Stimulated activated naive CD8-positive, alpha-beta T cell treated with anti-CD3 and anti-CD28 coated beads, Interleukin-15, amount 100 ng/mL, for 72 hours (primary cell): Measurements from ENCODE around the gene NUPR1.
"Not testable (repeated sequence)": the region's sequence is repeated elsewhere in the genome, so short reads cannot be mapped to it uniquely, and the experiment has no call there.

Experiments used
- ATAC-seq: fragments of 150-1000 bp; cut with Tn5 transposase; 2 replicates; pipeline ENCODE4 v1.10.0; 2021; ENCODE audit warnings: mild to moderate bottlenecking, moderate library complexity
- DNase-seq, 2 donors: peaks; one replicate each; pipeline ENCODE4 v3.0.0; 2021 to 2022
- H3K27ac Mint-ChIP-seq, 2 donors: one replicate each; pipeline ENCODE4 v1.8.0; 2022; ENCODE audit warnings: mild to moderate bottlenecking in 2 of 2, mixed read lengths in 2 of 2, moderate library complexity in 2 of 2
- H3K27me3 Mint-ChIP-seq: one replicate; pipeline ENCODE4 v1.8.0; 2022; ENCODE audit warnings: mixed read lengths
- H3K4me1 Mint-ChIP-seq: one replicate; pipeline ENCODE4 v1.8.0; 2022; ENCODE audit warnings: mild to moderate bottlenecking, mixed read lengths
- H3K4me3 Mint-ChIP-seq, 2 donors: one replicate each; pipeline ENCODE4 v1.8.0; 2022; ENCODE audit warnings: mild to moderate bottlenecking in 2 of 2, mixed read lengths in 2 of 2, moderate library complexity in 1 of 2
- H3K9me3 Mint-ChIP-seq, 2 donors: one replicate each; pipeline ENCODE4 v1.8.0; 2022; ENCODE audit warnings: mixed read lengths in 2 of 2

The NUPR1 gene

DNA sequence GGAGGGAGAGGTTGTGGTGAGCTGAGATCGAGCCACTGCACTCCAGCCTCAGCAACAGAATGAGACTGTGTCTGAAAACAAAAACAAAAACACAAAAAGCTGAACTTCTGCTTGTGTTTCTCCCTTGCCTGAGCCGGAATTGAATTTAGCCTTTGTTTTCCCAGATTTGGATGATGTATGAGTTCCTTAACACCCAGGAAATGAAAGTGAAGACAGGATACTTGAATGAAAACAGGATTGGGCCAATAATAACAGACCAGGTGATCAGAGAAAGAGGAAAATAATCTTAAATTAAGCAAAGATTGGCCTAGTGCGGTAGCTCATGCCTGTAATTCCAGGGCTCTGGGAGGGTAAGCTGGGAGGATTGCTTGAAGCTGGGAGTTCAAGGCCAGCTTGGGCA lies 1.6 kb upstream of the NUPR1 start:
- ATAC-seq, result no peak
- no peaks in the 10 kb centered on the region for H3K9me3 Mint-ChIP-seq
- H3K27ac Mint-ChIP-seq, result no peak overlapping the region
- no peak for DNase-seq
- H3K4me3 Mint-ChIP-seq, result no peak overlapping the region
- peaks cover 15% of the 10 kb centered on the region for H3K4me1 Mint-ChIP-seq
- H3K27me3 Mint-ChIP-seq, result no peaks in the 10 kb centered on the region

DNA sequence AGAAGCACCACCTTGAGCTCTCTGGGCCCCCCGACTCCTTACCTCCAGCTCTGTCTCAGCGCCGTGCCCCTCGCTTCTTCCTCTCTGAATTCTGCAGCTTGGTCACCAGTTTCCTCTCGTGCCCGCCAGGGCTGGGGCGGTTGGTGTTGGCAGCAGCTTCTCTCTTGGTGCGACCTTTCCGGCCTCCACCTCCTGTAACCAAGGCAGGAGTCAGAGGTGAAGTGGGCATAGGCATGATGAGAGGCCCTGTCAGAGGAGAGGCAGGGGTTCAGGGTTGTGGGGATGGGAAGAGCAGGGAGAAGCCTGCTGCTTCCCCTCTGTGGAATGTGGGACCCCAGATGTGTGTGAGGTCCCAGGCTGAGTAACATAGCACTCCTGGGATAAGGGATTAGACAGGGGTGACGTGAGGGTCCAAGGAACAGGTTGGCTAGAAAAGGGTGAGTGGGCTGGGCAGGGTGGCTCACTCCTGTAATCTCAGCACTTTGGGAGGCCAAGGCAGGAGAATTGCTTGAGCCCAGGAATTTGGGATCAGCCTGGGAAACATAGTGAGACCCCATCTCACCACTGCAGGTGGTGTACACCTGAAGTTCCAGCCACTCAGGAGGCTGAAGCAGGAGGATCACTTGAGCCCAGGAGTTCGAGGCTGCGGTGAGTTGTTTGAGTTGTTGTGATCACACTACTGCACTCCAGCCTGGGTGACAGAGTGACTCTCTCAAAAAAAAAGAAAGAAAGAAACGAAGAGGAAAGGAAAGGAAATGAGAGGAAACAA lies 626 bp downstream of the NUPR1 start:
- no peaks in the 10 kb centered on the region for H3K9me3 Mint-ChIP-seq
- ATAC-seq (no peak), DNase-seq (no peak)
- peaks cover 25% of the 10 kb centered on the region for H3K4me1 Mint-ChIP-seq
- H3K27me3 Mint-ChIP-seq, result no peaks in the 10 kb centered on the region
- no peak overlapping the region for H3K4me3 Mint-ChIP-seq
- H3K27ac Mint-ChIP-seq, result no peak overlapping the region

DNA sequence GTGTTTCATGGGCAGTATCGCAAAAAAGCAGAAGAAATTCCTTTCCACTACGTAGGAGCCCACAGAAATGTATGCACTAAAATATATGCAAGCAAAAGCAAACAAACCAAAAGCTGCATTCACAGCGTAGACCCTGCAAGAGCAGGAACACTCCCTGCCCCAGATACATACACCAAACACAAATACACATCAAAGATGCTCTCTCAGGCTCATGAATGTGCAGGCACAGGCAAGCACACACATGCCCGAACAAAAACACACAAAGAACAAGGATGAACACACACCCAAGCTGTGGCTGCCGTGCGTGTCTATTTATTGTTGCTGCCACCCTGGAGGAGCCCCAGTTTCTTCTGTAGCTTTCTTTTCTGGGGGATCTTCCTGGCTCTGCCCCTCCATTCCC lies 1.7 kb downstream of the NUPR1 start:
- Mint-ChIP-seq H3K4me3 (no peak overlapping the region), H3K9me3 (no peaks in the 10 kb centered on the region), H3K27me3 (no peaks in the 10 kb centered on the region), H3K27ac (no peak overlapping the region), H3K4me1 (peaks cover 17% of the 10 kb centered on the region)
- DNase-seq (no peak), ATAC-seq (no peak)

DNA sequence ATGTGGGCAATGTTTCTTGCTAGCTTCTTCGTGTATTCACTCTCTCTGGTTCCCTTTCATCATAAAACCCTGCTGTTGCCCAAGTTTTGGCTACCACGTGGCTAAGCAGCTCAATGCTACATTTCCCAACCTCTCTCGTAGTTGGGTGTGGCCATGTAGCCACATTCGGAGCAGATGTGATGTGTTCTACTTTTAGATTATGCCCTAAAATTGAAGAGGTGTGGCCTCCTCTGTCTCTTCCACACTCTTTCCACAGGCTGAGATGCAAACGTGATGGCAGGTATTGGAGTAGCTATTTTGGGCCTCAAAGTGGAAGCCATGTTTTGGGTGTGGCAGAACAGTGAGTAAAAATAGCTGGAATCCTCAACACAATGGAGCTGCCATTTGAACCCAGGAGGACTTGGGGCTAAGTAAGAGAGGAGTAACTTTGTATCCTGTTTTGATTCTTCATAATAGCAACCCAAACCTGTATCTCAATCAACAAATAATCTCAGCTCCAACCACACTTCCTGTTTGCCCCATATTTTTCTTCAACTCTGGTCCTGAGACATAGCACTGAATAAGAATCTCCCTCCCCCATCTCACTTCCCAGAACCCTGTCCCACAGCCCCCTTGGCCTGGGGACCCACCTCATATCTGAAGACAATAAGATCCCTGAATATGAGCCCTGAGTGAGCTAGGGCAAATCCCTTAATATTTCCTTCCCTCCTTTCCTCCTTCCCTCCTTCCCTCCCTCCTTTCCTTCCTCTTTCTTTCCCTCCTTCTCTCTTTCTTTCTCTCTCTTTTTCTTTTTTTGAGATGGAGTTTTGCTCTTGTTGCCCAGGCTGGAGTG lies 4.0 kb downstream of the NUPR1 start:
- Mint-ChIP-seq H3K4me1 (peaks cover 17% of the 10 kb centered on the region), H3K4me3 (no peak overlapping the region), H3K9me3 (no peaks in the 10 kb centered on the region), H3K27me3 (no peaks in the 10 kb centered on the region), H3K27ac (peak overlapping the region in 1 of 2 donors; percentile 13)
- DNase-seq (no peak), ATAC-seq (no peak)

DNA sequence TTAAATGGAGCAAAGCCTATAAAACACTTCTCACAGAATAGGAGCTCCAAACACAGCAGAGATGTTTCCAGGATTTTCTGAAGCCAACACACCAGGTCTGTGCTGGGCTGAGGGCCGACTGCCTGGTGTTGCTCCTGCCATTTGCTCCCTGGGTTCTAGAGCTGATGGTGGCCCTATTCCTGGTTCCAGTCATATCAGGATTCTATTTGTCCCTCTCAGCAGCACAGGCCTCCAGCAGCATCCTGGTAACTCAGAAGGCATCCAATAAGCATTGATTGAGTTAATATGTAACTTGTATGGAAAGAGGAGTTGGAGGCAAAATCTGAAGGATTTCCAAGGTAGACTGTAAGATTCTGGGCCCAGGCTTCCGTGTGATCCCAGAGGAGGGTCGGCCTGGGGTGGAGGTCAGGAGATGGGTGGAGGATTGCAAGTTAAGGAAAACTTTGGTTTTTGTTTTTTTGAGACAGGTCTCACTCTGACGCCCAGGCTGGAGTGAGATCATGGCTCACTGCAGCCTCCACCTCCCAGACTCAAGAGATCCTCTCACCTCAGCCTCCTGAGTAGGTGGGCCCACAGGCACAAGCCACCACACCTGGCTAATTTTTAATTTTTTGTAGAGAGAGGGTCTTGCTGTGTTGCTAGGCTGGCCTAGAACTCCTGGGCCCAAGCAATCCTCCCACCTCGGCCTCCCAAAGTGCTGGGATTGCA lies 5.7 kb downstream of the NUPR1 start:
- no peak for ATAC-seq
- no peak overlapping the region for H3K27ac Mint-ChIP-seq

DNA sequence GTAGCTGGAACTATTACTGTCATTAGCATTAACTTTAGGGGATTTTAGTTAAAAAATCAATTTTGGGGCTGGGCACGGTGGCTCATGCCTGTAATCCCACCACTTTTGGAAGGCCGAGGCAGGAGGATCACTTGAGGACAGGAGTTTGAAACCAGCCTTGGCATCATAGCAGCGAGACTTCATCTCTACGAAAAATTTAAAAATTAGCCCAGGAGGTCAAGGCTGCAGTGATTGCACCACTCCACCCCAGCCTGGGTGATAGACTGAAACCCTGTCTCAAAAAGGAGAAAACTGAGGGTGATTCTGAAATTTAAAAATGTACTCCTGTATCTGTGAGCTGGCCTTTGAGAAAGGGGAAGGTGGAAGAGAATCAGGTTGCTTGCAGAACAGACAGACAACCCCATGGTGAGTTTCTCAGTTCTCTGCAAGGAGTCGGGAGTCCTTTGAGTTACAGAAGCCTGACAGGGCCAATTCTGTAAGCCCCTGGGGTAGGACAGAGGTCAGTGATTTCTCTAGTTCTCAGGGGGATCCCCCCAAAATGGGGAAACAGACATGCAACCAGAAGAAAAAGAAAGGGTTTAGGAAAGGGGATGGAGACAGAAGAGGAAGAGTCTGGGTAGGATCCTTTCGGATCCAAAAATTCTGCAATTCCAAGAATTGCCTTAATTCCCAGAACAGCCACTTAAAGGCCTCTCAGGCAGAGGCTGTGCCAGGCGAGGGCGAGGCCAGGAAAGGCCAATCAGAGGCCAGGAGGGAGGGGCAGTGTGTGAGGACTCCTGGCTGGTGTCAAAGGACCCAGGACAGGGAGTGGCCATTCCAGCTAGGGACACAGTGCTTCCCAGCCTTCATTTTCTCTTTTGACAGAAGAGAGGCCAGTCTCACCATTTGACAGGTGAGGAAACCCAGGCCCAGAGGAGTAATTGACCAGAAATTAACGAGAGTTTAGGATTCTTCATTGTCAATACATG lies 6.7 kb downstream of the NUPR1 start:
- no peaks in the 10 kb centered on the region for H3K9me3 Mint-ChIP-seq
- H3K27ac Mint-ChIP-seq, result peak overlapping the region in 1 of 2 donors; percentile 3
- H3K4me3 Mint-ChIP-seq, result no peak overlapping the region

More for the DNA sequence above, 5.7 kb downstream of the NUPR1 start:
- Mint-ChIP-seq H3K4me1 (peaks cover 17% of the 10 kb centered on the region), H3K9me3 (no peaks in the 10 kb centered on the region), H3K4me3 (no peak overlapping the region), H3K27me3 (no peaks in the 10 kb centered on the region)
- DNase-seq, result no peak

DNA sequence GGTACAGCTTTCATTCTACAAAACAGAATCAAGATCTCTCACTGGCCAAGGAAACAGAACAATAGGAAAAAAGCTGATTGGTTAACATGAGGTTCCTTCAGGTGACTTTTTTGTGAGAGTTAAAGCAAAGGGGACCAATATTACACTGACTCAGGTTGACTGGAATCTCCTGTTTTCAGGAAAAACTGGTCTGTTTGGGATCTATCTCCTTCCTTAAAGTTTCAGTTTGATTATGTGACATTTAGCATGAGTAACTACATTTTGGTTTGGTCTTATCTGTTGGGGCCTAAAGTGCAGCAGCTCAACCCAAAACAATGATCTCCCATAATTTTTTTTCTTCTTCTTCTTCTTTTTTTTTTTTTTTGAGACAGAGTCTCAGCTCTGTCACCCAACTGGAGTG lies 9.7 kb downstream of the NUPR1 start:
- DNase-seq, result no peak
- ATAC-seq, result no peak
- H3K4me3 Mint-ChIP-seq, result no peak overlapping the region
- H3K9me3 Mint-ChIP-seq, result no peaks in the 10 kb centered on the region
- H3K27me3 Mint-ChIP-seq, result no peaks in the 10 kb centered on the region
- no peak overlapping the region for H3K27ac Mint-ChIP-seq
- H3K4me1 Mint-ChIP-seq, result no peaks in the 10 kb centered on the region

More for the DNA sequence above, 6.7 kb downstream of the NUPR1 start:
- no peaks in the 10 kb centered on the region for H3K27me3 Mint-ChIP-seq
- ATAC-seq (no peak), DNase-seq (no peak)
- H3K4me1 Mint-ChIP-seq, result peaks cover 17% of the 10 kb centered on the region

DNA sequence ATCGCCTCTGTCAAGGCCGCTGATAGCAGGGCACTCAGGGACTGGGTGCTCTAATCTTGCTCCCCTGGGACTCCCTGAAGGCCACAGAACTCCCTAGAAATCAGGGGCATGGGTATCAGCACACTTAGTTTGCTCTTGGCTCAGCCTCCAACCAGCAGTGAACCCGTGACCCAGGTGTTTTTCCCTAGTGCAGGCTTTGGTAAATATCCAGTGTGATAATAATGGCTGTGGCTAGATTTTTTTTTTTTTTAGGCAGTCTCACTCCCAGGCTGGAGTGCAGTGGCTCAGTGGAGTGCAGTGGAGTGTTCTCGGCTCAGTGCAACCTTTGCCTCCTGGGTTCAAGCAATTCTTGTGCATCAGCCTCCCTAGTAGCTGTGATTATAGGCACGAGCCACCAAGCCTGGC lies 10.3 kb downstream of the NUPR1 start:
- Mint-ChIP-seq H3K27ac (no peak overlapping the region), H3K27me3 (no peaks in the 10 kb centered on the region)
- no peak for ATAC-seq

DNA sequence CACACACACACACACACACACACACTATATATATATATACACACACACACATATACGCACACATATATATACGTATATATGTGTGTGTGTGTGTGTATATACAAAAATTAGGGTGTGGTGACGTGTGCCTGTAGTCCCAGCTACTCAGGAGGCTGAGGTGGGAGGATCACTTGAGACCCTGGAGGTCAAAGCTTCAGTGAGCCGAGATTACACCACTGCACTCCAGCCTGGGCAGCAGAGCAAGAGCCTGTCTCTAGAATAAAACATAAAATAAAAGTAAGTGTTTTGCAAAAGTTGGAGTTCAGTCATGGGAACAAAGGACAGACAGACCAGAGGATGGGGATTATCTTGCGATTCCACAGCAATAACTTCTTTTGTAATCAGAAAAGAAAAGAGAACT lies 10.8 kb downstream of the NUPR1 start:
- DNase-seq (no peak), ATAC-seq (no peak)
- Mint-ChIP-seq H3K27ac (no peak overlapping the region), H3K9me3 (no peaks in the 10 kb centered on the region), H3K27me3 (no peaks in the 10 kb centered on the region), H3K4me3 (no peak overlapping the region), H3K4me1 (peaks cover 3% of the 10 kb centered on the region)

More for the DNA sequence above, 10.3 kb downstream of the NUPR1 start:
- Mint-ChIP-seq H3K9me3 (no peaks in the 10 kb centered on the region), H3K4me3 (no peak overlapping the region), H3K4me1 (no peaks in the 10 kb centered on the region)
- DNase-seq, result no peak

DNA sequence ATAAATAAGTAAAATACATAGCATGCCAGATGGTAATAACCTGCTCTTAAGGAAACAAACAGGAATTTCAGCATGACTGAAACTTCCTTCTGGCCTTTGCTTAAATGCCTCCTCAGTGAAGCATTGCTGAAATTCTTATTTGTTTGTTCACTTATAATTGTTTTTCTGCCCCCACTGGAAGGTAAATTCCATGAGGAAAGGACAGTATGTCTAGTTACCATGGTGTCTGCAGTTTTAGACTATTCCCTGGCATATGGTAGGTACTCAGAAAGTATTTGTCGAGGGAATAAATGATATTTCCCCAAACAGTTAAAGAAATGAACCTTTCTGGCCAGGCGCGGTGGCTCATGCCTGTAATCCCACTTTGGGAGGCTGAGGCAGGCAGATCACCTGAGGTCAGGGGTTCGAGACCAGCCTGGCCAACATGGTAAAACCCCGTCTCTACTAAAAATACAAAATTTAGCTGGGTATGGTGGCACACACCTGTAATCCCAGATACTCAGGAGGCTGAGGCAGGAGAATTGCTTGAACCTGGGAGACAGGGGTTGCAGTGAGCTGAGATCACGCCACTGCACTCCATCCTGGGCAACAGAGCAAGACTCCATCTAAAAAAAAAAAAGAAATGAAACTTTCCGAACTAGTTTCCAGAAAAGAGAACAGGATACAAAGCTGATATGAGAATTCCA lies 11.5 kb downstream of the NUPR1 start:
- not testable (repeated sequence) for H3K4me1 Mint-ChIP-seq, DNase-seq, ATAC-seq, H3K27me3 Mint-ChIP-seq, H3K9me3 Mint-ChIP-seq, H3K4me3 Mint-ChIP-seq, H3K27ac Mint-ChIP-seq

DNA sequence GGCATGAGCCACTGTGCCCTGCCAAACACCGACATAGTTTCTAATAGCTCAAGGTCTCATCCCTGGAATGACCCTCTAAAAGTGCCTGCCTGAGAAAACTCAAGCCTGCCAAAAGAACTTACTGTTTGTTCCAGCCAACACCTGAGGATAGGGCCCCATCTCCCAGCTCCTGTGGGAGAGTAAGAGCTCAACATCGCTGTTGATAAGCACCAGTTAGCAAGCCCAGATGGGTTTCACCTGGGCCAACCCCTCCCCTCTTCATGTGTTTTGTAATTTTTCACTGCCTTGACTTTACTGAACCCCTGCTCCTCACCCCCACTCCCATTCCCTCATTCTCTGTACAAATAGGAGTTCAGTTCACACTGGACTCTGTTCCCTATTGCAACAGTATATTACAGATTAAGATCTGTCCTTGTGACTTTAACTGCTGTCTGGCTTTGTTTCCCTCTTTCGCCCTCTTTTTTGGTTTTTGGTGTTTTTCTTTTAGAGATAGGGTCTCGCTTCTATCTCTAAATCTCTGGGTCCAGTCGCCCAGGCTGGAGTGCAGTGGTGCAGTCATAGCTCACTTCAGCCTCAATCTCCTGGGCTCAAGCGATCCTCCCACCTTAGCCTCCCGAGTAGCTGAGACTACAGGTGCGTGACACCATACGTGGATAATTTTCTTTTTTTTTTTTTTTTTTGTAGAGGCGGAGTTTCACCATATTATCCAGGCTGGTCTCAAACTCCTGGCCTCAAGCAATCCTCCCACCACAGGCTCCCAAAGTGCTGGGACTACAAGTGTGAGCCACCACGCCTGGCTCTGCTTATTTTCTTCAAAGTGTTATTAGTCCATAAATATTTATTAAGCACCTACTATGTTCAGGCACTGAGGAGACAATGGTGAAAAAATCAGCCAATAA lies 12.3 kb downstream of the NUPR1 start:
- Mint-ChIP-seq H3K4me3 (no peak overlapping the region), H3K27me3 (no peaks in the 10 kb centered on the region), H3K27ac (peak overlapping the region in 1 of 2 donors; percentile 53), H3K4me1 (peaks cover 10% of the 10 kb centered on the region), H3K9me3 (no peaks in the 10 kb centered on the region)
- ATAC-seq (no peak), DNase-seq (no peak)

DNA sequence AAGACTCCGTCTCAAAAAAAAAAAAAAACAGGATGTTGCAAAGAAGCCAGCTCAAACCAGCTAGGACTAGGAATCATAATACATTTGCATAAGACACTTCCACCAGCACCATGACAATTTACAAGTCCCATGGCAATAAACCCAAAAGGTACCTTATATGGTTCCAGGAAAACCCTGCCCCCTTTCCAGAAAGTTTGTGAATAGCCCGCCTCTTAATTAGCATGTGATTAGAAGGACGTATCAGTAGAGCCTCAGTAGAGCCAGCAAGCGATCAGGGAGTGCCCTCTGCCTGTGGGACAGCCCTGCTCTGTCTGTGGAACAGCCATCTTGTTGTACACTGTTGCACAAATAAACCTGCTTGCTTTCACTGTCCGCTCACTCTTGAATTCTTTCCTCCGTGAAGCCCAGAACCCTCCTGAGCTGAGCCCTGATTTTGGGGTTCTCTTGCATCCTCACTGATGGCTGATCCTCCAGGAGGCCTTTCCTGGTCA lies 14.0 kb downstream of the NUPR1 start:
- no peak for DNase-seq
- peaks cover 10% of the 10 kb centered on the region for H3K4me1 Mint-ChIP-seq
- no peak overlapping the region for H3K27ac Mint-ChIP-seq
- no peaks in the 10 kb centered on the region for H3K27me3 Mint-ChIP-seq
- H3K9me3 Mint-ChIP-seq, result no peaks in the 10 kb centered on the region
- peak; percentile 79 for ATAC-seq
- H3K4me3 Mint-ChIP-seq, result no peak overlapping the region

DNA sequence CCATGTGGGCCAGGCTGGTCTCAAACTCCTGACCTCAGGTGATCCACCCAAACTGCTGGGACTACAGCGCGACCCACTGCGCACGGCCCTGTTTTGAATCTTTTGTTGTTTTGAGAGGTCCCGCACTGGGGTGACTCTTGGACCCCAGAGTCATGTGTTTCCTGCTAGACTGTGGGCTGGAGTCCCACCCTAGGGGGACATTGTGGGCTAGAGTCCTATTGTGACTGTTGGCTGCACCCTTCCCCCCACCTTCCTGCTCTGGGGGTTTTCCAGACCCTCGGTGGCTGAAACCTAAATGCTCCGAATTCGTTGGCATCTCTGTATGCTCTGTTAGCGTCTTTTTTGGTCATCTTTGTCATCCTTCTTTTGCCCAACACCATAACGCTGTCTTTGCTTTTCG lies 16.0 kb downstream of the NUPR1 start:
- Mint-ChIP-seq H3K9me3 (no peaks in the 10 kb centered on the region), H3K4me3 (no peak overlapping the region), H3K27me3 (no peaks in the 10 kb centered on the region), H3K27ac (peak overlapping the region in 1 of 2 donors; percentile 20), H3K4me1 (peaks cover 10% of the 10 kb centered on the region)
- peak; percentile 52 for ATAC-seq
- peak in 1 of 2 donors; percentile 20 for DNase-seq
